ENCODE data around the gene ZNF276. TPM values are rescaled to one million over a fixed set of nuclear protein-coding genes. Genes with fewer than 3 reads are reported as not detected.
A peak's percentile ranks its signal among the peaks of the same experiment; 100 is the strongest.
"Not testable (repeated sequence)": the region's sequence is repeated elsewhere in the genome, so short reads cannot be mapped to it uniquely, and the experiment has no call there.

The ZNF276 gene, protein sequence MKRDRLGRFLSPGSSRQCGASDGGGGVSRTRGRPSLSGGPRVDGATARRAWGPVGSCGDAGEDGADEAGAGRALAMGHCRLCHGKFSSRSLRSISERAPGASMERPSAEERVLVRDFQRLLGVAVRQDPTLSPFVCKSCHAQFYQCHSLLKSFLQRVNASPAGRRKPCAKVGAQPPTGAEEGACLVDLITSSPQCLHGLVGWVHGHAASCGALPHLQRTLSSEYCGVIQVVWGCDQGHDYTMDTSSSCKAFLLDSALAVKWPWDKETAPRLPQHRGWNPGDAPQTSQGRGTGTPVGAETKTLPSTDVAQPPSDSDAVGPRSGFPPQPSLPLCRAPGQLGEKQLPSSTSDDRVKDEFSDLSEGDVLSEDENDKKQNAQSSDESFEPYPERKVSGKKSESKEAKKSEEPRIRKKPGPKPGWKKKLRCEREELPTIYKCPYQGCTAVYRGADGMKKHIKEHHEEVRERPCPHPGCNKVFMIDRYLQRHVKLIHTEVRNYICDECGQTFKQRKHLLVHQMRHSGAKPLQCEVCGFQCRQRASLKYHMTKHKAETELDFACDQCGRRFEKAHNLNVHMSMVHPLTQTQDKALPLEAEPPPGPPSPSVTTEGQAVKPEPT
- 11.2 and 35.3 TPM in 2 replicates for polyA plus RNA-seq (2014; cell fraction: cytosol; rRNA removed)
- 81.8 and 136 TPM in 2 replicates for polyA plus RNA-seq (2014; cell fraction: nucleus; rRNA removed)

DNA sequence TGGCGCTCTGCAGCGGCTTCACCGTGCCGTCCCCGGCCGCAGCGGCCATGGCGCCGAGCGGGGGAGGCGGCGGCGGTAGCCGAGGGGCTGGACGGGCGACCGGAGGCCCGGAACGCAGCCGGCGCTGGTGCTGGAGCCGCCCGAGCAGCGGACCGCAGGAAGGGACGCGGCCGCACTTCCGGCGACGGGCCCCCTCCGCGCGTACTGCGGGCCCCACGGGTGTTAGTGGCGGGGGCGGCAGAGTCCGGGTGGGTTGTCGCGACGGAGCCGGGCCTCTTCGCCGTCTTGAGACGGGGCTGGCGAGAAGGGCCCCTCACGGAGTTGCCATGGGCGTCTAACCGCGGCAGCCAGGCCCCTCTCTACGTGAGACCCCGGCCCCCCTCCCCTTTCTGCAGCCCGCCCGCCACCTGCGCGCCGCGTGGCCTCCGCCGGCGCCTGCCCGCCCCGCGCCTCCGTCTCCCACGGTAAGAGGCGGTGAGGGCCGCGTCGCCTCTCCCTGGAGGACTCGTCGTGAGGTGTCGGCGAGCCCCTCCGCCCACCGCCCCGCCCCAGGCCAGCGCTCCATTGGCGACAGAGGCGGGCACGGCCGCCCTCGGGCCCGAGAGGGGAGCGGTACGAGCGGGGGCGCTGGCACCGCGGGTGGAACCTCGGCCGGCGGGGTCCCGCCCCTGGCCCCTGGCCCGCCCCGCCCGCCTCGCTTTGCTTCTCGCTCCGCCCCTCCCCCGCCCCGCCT, at the start of gene ZNF276, which contains the start of gene VPS9D1:
ZNF276 (plus strand) TSS at position 725 of the 733 bp plus-strand sequence. CDS start 104 bp downstream, outside the sequence.
VPS9D1 (minus strand) TSS at position 86 of the 733 bp plus-strand sequence; CDS start at position 49, 37 bp downstream.
- DNase-seq (ENCODE audit: low spot score) = peak; percentile 81

GRCh38 chr16:89671565-89671964, 49.8 kb upstream of the ZNF276 start:
- not testable (repeated sequence) for DNase-seq (ENCODE audit: low spot score)

DNA sequence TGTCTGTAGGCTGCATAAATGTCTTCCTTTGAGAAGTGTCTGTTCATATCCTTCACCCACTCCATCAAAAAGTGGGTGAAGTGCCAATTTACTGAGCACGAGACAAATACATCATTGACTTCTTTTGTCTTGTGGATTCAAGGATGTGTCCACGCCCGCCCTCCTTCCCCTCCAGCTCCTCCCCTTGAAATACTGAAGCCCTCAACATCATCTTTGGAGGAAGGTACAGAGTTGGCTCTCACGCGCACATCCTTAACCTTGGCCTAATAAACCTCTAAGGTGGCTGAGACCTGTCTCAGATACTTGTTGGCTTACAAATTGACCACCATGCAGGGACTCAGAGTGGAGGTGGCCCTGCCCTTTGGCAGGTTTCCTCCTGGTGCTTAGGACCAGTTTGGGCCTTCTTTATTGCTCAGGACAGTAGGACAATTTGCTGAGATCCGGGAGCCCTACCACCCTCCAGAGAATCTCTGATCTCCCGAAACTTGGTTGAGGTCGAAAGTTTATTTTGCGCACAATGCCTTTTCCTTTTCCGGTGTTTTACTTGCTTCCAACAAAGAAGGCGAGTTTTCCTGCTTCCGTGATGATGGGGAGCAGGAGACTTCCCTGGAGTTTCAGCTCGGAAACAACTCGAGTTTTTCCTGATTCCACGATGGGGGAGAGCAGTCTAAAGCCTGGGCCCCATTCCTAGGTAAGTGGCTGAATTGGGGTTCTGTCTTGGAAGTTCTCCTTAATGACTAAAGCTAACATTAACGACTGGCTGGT, 49.0 kb upstream of the ZNF276 start:
- no peak for DNase-seq (ENCODE audit: low spot score)

DNA sequence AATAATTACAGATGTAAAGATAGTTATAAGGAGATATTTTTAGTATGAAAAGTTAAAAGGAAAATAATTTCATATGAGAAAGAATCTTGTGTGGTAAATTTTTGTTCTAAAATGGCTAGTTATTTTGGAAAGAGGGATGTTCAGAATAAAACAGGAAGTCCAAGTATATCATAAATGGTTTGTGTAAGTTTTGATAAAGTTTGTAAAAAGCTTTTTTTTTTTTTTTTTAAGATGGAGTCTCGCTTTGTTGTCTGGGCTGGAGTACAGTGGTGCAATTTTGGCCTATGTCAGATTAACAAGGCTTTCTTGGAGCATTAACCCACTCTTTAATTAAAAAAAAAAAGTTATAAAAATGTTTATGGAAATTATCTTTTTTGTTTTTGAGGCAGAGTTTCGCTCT, 43.1 kb upstream of the ZNF276 start:
- no peak for DNase-seq (ENCODE audit: low spot score)

DNA sequence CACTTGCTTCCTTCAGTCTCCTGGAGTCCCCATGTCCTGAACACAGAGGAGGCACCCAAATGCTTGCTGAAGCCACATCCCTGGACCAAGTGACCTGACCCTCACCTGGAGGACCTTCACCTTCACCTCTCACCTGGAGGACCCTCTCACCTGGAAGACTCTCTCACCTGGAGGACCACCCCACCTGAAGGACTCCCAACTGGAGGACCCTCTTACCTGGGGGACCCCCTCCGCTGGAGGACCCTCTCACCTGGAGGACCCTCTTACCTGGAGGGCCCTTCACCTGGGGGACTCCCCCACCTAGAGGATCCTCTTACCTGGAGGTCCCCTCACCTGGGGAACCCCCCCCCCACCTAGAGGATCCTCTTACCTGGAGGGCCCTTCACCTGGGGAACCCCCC, 35.4 kb upstream of the ZNF276 start:
- DNase-seq (ENCODE audit: low spot score) = peak; percentile 33

GRCh38 chr16:89686520-89687091, 34.7 kb upstream of the ZNF276 start, which contains the start of gene CDK10:
TSS of gene CDK10 (plus strand) at chr16:89686689. CDS start at chr16:89686711, 22 bp downstream.
- DNase-seq (ENCODE audit: low spot score) = peak; percentile 93

GRCh38 chr16:89687092-89687940, 34.0 kb upstream of the ZNF276 start:
- DNase-seq (ENCODE audit: low spot score) = peak; percentile 40

GRCh38 chr16:89688395-89688794, 32.9 kb upstream of the ZNF276 start:
- DNase-seq (ENCODE audit: low spot score) = no peak

DNA sequence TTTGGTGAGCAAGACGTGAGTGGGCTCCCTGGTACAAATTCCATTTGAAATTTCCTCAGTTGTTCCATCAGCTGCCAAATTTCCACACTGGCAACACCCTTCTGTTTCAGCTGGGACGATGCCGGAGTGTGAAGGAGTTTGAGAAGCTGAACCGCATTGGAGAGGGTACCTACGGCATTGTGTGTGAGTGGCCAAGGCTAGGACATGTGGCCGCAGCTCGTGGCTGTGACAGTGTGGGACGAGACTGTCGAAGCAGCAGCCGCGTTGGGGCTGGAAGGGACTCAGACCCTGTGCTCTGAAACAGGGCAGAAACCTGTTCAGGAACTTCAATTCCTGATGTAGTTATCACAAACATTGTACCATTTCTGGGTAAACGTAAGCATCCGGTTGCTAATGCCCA, 32.2 kb upstream of the ZNF276 start:
- DNase-seq (ENCODE audit: low spot score) = no peak

DNA sequence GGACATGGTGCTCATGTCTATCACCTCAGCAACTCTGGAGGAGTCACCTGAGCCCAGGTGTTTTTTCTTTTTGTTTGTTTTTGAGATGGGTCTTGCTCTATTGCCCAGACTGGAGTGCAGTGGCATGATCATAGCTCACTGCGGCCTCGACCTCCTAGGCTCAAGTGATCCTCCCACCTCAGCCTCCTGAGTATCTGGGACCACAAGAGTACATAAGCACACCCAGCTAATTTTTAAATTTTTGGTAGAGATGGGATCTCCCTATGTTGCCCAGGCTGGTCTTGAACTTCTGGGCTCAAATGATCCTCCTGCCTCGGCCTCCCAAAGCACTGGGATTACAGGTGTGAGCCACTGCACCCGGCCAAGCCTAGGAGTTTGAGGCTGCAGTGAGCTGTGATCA, 31.7 kb upstream of the ZNF276 start:
- DNase-seq (ENCODE audit: low spot score) = not testable (repeated sequence)

DNA sequence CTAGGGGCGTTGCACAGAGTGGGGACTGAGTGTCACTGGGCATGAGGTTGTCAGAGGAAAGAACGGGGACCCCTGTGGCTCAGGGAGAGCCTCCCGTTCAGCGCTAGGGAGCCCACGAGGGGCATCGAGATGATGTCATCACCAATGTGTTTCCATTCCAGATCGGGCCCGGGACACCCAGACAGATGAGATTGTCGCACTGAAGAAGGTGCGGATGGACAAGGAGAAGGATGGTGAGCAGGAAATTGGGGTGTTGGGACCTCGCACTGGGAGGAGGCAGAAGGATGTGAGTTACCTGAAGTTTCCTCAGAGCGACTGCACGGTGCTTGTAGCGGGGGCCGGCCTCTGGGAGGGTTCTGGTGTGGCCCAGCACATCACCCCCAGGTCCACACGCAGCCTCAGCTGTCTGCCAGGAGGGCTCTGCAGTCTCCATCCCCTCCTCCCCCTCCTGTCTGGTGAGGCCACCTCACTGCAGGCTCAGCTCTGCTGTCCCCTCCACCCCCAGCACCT, 30.9 kb upstream of the ZNF276 start:
- no peak for DNase-seq (ENCODE audit: low spot score)

DNA sequence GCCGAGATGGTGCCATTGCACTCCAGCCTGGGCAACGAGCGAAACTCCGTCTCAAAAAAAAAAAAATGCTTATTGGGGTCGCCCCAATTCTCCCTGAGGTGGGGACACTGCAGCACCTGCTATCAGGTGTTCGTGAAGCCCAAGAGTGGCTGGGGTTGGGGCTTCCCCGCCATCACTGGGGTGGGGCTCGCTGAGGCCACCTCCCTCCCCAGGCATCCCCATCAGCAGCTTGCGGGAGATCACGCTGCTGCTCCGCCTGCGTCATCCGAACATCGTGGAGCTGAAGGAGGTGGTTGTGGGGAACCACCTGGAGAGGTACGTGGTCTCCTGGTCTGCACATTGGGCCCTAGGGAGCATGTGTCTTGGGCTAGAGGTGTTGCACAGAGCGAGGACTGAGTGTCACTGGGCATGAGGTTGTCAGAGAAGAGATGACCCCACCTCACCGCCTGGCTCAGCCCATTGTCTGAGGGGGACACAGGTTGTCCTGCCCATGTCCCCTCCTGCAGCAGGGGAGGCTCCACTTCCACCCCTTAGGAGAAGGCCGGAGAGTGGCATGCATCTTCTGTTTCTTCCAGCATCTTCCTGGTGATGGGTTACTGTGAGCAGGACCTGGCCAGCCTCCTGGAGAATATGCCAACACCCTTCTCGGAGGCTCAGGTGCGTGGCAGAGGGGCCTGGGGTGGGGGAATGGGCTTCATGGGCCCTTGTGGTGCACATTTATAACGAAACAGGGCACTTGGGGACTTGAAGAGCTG, 29.9 kb upstream of the ZNF276 start:
- DNase-seq (ENCODE audit: low spot score) = no peak

- no peak for DNase-seq (ENCODE audit: low spot score)
These were observed 29.3 kb upstream of the ZNF276 start for GRCh38 chr16:89691986-89692569.

GRCh38 chr16:89693289-89693731, 28.0 kb upstream of the ZNF276 start:
- DNase-seq (ENCODE audit: low spot score) = no peak

GRCh38 chr16:89693931-89694783, 27.2 kb upstream of the ZNF276 start:
- no peak for DNase-seq (ENCODE audit: low spot score)

GRCh38 chr16:89694784-89695085, 26.6 kb upstream of the ZNF276 start:
- DNase-seq (ENCODE audit: low spot score) = not testable (repeated sequence)

- DNase-seq (ENCODE audit: low spot score) = no peak
These were observed 26.1 kb upstream of the ZNF276 start for GRCh38 chr16:89695086-89695874.
